Measurements from ENCODE around the gene ALG1.
A peak's percentile ranks its signal among the peaks of the same experiment; 100 is the strongest.
"Not testable (repeated sequence)": the region's sequence is repeated elsewhere in the genome, so short reads cannot be mapped to it uniquely, and the experiment has no call there.

ALG1 gene

GRCh38 chr16:5044581-5044980 lies 27.1 kb upstream of the ALG1 start:
- not testable (repeated sequence) for DNase-seq (ENCODE audit: low spot score)

DNA sequence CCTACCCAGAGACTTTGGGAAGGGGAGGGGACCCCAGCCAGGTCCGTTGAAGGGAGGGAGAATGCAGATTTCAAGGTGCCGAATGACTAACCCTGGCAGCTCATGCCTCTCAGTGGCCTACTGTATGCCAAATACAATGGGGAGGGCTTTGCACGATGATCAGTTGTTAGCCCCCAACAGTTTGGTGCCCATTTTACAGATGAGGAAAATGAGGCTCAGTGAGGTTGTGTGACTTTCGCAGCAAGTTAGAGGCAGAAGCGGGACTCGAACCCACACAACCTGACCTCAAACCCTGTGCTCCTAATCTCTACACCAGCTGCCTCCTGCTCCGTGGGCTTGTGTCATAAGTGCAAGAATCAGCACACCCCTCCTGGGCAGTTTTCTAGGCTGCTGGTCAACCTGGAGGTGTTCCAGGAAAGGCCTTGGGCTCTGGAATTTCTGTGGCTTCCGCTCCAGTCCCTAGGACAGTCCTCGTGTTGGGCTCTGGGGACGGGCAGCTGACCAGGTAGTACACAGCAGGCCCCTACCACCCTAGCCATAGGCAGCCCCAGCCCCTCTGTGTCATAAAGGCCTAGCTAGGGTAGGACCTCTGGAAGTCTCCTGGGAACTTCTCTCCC lies 26.0 kb upstream of the ALG1 start:
- no peak for DNase-seq (ENCODE audit: low spot score)

DNA sequence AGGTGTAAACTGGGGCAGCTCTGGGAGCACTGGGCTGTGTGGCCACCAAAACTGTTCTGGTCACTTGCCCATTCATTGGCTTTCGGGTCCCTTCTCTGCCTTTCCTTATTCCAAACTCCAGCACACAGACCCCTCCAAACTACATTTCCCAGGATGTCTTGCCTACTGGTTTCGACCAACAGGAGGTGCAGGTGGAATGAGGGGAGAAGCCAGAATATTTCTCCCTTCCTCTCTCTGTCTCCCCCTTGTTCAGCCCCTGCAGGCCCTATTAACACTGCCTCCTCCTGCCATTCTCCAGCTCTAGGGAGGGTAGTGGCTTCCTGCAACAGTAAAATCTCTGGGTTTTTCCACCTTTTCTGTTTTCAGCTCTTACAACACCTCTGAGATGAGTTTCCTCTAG lies 24.7 kb upstream of the ALG1 start:
- DNase-seq (ENCODE audit: low spot score): no peak

DNA sequence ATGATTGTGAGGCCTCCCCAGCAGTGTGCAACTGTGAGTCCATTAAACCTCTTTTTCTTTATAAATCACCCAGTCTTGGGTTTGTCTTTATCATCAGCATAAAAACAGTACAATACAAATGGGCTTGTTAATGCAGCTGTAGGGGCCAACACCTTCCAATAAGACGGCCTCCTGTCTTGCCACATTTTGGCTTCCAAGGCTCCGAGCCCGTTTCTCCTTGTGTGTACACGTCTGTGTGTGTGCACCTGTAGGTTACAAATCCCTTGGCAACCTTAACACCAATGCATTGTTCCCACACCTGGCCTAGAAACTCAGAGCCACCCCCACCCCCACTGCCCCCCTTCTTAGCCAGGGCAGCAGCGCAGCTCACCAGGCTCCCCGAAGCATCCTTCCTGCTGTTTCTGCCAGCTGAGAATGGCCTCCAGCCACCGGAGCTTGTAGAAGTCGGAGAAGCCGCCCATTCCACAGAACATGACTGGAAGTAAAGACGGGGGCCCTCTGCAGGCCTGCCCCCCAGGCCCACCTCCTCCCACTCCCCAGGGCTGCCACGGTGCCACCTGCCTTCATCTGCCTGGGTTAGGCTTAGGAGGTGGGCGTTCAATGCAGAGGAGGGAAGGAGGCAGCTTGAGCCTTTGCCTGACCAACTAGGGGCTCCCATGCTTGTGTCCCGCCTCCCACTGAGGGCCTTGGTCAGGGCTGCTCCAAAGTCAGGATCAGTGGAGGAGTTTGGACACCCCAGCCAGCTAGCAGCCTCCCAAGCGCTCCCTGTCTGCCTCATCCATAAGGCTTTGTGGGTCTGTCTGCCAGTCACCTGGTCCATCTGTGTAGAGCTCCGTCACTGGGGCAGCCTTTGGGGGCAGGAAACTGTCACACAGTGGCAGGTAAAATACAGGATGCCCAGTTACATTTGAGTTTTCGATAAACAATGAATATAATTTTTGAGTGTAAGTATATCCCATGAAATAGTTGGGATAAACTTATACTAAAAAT lies 16.5 kb upstream of the ALG1 start:
- no peak for DNase-seq (ENCODE audit: low spot score)

GRCh38 chr16:5056352-5056751 lies 15.3 kb upstream of the ALG1 start:
- DNase-seq (ENCODE audit: low spot score): peak; percentile 44

- DNase-seq (ENCODE audit: low spot score): peak; percentile 31
Observed at GRCh38 chr16:5058476-5058875, 13.2 kb upstream of the ALG1 start.

- DNase-seq (ENCODE audit: low spot score): no peak
Observed at GRCh38 chr16:5059386-5060072, 12.1 kb upstream of the ALG1 start.

DNA sequence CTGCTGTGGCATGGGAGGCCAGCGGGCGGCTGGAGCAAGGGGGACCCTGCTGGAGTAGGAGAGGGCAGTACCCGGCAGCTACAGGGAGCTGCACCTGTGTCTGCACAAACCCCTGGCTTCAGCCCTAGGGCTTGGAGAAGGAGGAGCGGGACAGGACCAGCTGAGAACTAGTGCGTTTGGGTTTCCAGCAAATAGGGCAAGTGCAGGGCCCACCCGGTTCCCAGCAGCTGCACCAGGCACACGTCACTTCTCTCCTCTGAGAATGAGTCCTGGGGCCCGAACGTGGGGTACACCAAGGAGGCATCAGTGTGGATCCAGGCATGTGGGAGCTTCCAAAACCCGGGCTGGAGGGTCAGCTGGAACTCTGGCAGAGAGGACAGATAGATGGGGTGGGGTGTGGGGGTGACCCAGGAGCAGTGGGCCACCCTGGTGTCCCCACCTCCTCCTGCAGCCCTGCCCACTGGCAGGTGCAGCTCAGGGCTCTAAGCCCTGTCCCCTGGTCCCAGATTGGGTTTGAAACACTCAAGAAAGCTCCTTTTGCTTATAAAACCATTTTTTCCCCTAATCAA lies 11.5 kb upstream of the ALG1 start:
- DNase-seq (ENCODE audit: low spot score): no peak

GRCh38 chr16:5062051-5062450 lies 9.6 kb upstream of the ALG1 start:
- DNase-seq (ENCODE audit: low spot score): no peak

DNA sequence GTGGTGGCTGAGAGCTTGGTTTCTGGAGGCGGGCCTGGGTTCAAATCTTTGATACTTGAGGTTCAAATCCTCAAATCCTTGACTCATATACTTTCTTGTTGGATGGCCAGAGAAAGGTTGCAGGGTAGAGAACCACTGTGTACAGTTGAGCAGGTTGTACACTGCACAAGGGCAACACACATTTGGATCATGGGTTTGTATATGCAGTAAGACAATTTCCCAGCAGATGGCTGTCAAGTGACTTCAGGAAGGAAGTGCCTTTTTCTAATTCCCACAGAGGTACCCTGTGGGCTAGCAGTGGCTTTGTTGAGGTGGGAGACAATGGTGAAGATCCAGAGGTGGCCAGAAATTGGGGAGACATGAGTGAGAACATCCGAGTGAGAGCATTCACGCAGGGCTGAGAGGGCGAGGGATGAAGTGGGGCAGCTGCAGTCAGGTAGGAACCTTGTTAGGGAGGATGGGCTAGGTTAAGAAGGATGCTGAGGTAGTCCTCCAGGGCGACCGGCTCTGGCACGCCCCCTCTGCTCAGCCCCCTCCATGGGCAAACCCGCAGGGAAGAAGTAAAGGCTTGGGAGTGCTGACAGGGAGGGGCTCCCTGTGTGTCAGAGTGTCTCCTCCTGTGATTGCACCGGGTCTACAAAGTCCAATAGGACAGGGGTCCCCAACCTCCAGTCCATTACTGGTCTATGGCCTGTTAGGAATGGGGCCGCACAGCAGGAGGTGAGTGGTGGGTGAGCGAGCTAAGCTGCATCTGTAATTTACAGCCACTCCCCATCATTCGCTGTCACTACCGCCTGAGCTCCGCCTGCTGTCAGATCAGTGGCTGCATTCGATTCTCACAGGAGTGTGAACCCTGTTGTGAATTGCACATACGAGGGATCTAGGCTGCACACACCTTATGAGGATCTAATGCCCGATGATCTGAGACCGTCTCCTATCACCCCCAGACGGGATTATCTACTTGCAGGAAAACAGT lies 8.6 kb upstream of the ALG1 start:
- DNase-seq (ENCODE audit: low spot score): no peak

GRCh38 chr16:5064915-5065314 lies 6.7 kb upstream of the ALG1 start:
- DNase-seq (ENCODE audit: low spot score): no peak

- DNase-seq (ENCODE audit: low spot score): no peak
Observed at GRCh38 chr16:5065326-5065725, 6.3 kb upstream of the ALG1 start.

GRCh38 chr16:5065813-5066212 lies 5.8 kb upstream of the ALG1 start, which contains the start of gene C16orf89:
C16orf89 (minus strand) TSS chr16:5065956; CDS start chr16:5065908, 48 bp downstream.
- DNase-seq (ENCODE audit: low spot score): no peak

- no peak for DNase-seq (ENCODE audit: low spot score)
Observed at GRCh38 chr16:5066511-5066910, 5.1 kb upstream of the ALG1 start.

- DNase-seq (ENCODE audit: low spot score): no peak
Observed at GRCh38 chr16:5069048-5069447, 2.6 kb upstream of the ALG1 start.

GRCh38 chr16:5069854-5070253 lies 1.8 kb upstream of the ALG1 start:
- DNase-seq (ENCODE audit: low spot score): no peak

DNA sequence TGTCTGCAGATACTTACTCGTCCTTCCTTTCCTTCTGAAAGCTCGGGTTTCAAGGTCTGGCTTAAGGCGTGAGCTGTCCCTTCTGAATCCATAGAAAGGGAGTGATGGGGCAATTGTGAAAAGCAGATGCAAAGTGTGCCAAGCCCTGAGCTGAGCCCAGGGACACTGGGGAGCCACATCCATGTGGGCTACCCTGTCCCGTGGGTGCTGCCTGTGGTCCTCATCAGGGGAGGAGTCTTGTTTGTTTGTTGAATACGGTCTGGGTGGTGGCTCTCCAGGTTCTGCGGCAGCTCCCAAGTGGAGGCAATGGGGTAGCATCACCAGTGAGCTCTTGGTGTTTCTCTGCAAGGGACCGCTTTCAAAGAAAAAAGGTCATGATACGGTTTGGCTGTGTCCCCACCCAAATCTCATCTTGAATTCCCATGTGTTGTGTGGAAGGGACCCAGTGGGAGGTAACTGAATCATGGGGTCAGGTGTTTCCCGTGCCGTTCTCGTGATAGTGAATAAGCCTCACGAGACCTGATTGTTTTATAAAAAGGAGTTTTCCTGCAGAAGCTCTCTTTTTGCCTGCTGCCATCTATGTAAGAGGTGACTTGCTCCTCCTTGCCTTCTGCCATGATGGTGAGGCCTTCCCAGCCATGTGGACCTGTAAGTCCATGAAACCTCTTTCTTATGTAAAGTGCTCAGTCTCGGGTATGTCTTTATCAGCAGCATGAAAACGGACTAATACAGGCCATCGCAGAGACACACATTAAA lies 1.0 kb upstream of the ALG1 start:
- DNase-seq (ENCODE audit: low spot score): no peak

- no peak for DNase-seq (ENCODE audit: low spot score)
Observed at GRCh38 chr16:5071341-5071680, 332 bp upstream of the ALG1 start.

GRCh38 chr16:5072334-5073278 lies 963 bp downstream of the ALG1 start:
- DNase-seq (ENCODE audit: low spot score): no peak

Data from AG08395 (cell line).